H9 (cell line): Measurements from ENCODE around the gene NKX2-2. TPM values are rescaled to one million over a fixed set of nuclear protein-coding genes. Genes with fewer than 3 reads are reported as not detected.
A peak's percentile ranks its signal among the peaks of the same experiment; 100 is the strongest.

Source experiments
- DNase-seq: peaks from one replicate; pipeline ENCODE4 v3.0.0-alpha.2; 2017
- H2AFZ ChIP-seq: one replicate; pipeline ENCODE4 v1.6.1; 2013; ENCODE audit warnings: mild to moderate bottlenecking, low read length, control low read depth, moderate library complexity
- H2AK5ac ChIP-seq: 2 replicates; pipeline ENCODE4 v1.6.1; 2013; ENCODE audit warnings: low read length, control low read depth, mixed read lengths; ENCODE audit not compliant: insufficient read length
- H2BK120ac ChIP-seq: one replicate; pipeline ENCODE4 v1.6.1; 2013; ENCODE audit warnings: low read depth, mild to moderate bottlenecking, low read length, control low read depth, inconsistent platforms; ENCODE audit not compliant: poor library complexity, severe bottlenecking
- H2BK12ac ChIP-seq: 2 replicates; pipeline ENCODE4 v1.6.1; 2013; ENCODE audit warnings: low read length, control low read depth, mixed read lengths, low read depth; ENCODE audit not compliant: insufficient read length
- H2BK15ac ChIP-seq: 2 replicates; pipeline ENCODE4 v1.6.1; 2013; ENCODE audit warnings: low read depth, low read length, control low read depth
- H2BK20ac ChIP-seq: one replicate; pipeline ENCODE4 v1.6.1; 2013; ENCODE audit warnings: low read depth, mild to moderate bottlenecking, low read length, control low read depth, inconsistent platforms; ENCODE audit not compliant: poor library complexity, severe bottlenecking
- H2BK5ac ChIP-seq: 2 replicates; pipeline ENCODE4 v1.6.1; 2013; ENCODE audit warnings: low read length, control low read depth, mixed read lengths; ENCODE audit not compliant: insufficient read length
- H3K14ac ChIP-seq: 2 replicates; pipeline ENCODE4 v1.6.1; 2013; ENCODE audit warnings: low read length, control low read depth; ENCODE audit not compliant: insufficient read depth
- H3K18ac ChIP-seq: 2 replicates; pipeline ENCODE4 v1.6.1; 2013; ENCODE audit warnings: low read depth, mild to moderate bottlenecking, mixed read lengths, low read length, control low read depth; ENCODE audit not compliant: insufficient read length
- H3K23ac ChIP-seq: 2 replicates; pipeline ENCODE4 v1.6.1; 2013; ENCODE audit warnings: low read length, control low read depth, mixed read lengths, low read depth; ENCODE audit not compliant: insufficient read length
- H3K23me2 ChIP-seq: 2 replicates; pipeline ENCODE4 v1.6.1; 2013; ENCODE audit warnings: low read depth, mild to moderate bottlenecking, mixed read lengths, low read length, control low read depth; ENCODE audit not compliant: insufficient read length, poor library complexity, severe bottlenecking
- H3K27ac ChIP-seq: 2 replicates; pipeline ENCODE4 v1.5.1; 2013; ENCODE audit warnings: low read length, control low read depth, mixed read lengths, low read depth; ENCODE audit not compliant: insufficient read length
- H3K27me3 ChIP-seq: 2 replicates; pipeline ENCODE4 v1.6.1; 2013; ENCODE audit warnings: low read length, control low read depth, inconsistent platforms; ENCODE audit not compliant: insufficient read depth
- H3K4ac ChIP-seq: 2 replicates; pipeline ENCODE4 v1.6.1; 2013; ENCODE audit warnings: low read depth, mild to moderate bottlenecking, control low read depth, inconsistent platforms, low read length, moderate library complexity
- H3K4me1 ChIP-seq: 2 replicates; pipeline ENCODE4 v1.6.1; 2013; ENCODE audit warnings: low read length, control low read depth, inconsistent platforms; ENCODE audit not compliant: insufficient read depth
- H3K4me2 ChIP-seq: 2 replicates; pipeline ENCODE4 v1.6.1; 2013; ENCODE audit warnings: low read length, control low read depth, mixed read lengths; ENCODE audit not compliant: insufficient read length, insufficient read depth
- H3K56ac ChIP-seq: 2 replicates; pipeline ENCODE4 v1.6.1; 2013; ENCODE audit warnings: low read depth, mild to moderate bottlenecking, mixed read lengths, low read length, control low read depth; ENCODE audit not compliant: insufficient read length
- H3K79me1 ChIP-seq: 2 replicates; pipeline ENCODE4 v1.6.1; 2013; ENCODE audit warnings: low read depth, mild to moderate bottlenecking, moderate library complexity, low read length, control low read depth, inconsistent platforms; ENCODE audit not compliant: insufficient read depth, poor library complexity, severe bottlenecking
- H3K79me2 ChIP-seq: 2 replicates; pipeline ENCODE4 v1.6.1; 2013; ENCODE audit warnings: low read length, control low read depth, inconsistent platforms; ENCODE audit not compliant: insufficient read depth
- H3K9ac ChIP-seq: 2 replicates; pipeline ENCODE4 v1.6.1; 2013; ENCODE audit warnings: low read length, control low read depth, mixed read lengths; ENCODE audit not compliant: insufficient read length; ENCODE audit errors: extremely low read depth
- H3K9me3 ChIP-seq: one replicate; pipeline ENCODE4 v1.6.1; 2013; ENCODE audit warnings: low read depth, low read length, inconsistent platforms; ENCODE audit not compliant: control insufficient read depth
- H3T11ph ChIP-seq: one replicate; pipeline ENCODE4 v1.6.1; 2013; ENCODE audit warnings: mild to moderate bottlenecking, low read length, control low read depth, inconsistent platforms
- H4K20me1 ChIP-seq: one replicate; pipeline ENCODE4 v1.6.1; 2013; ENCODE audit not compliant: control insufficient read depth, insufficient read length, insufficient read depth
- H4K5ac ChIP-seq: 2 replicates; pipeline ENCODE4 v1.6.1; 2013; ENCODE audit warnings: low read depth, mild to moderate bottlenecking, mixed read lengths, low read length, control low read depth; ENCODE audit not compliant: insufficient read length
- H4K8ac ChIP-seq: replicated peaks from 2 replicates; pipeline ENCODE4 v1.6.1; 2013; ENCODE audit warnings: low read length, control low read depth, mixed read lengths, low read depth; ENCODE audit not compliant: insufficient read length
- H4K91ac ChIP-seq: 2 replicates; pipeline ENCODE4 v1.6.1; 2013; ENCODE audit warnings: low read depth, mild to moderate bottlenecking, moderate library complexity, mixed read lengths, low read length, control low read depth; ENCODE audit not compliant: insufficient read length
- H3K27ac Mint-ChIP-seq, 3 experiments: 2 replicates in 2 of 3; 3 replicates in 1 of 3; pipeline ENCODE4 v1.8.0; 2020 to 2021; ENCODE audit warnings: mixed read lengths in 3 of 3, mild to moderate bottlenecking in 1 of 3, moderate library complexity in 1 of 3
- H3K27me3 Mint-ChIP-seq: 2 replicates; pipeline ENCODE4 v1.8.0; 2021; ENCODE audit warnings: low read depth, mild to moderate bottlenecking, moderate library complexity, mixed read lengths
- H3K36me3 Mint-ChIP-seq, 3 experiments: 2 replicates in 2 of 3; 3 replicates in 1 of 3; pipeline ENCODE4 v1.8.0; 2020 to 2021; ENCODE audit warnings: low read depth in 3 of 3, mixed read lengths in 3 of 3; ENCODE audit not compliant: insufficient read depth in 1 of 3
- H3K4me1 Mint-ChIP-seq, 2 experiments: 2 replicates each; pipeline ENCODE4 v1.8.0; 2020; ENCODE audit warnings: mixed read lengths in 2 of 2
- H3K4me3 Mint-ChIP-seq, 2 experiments: 2 replicates in 1 of 2; 3 replicates in 1 of 2; pipeline ENCODE4 v1.8.0; 2020 to 2021; ENCODE audit warnings: mild to moderate bottlenecking in 2 of 2, mixed read lengths in 2 of 2, moderate library complexity in 1 of 2
- H3K9me3 Mint-ChIP-seq, 2 experiments: 2 replicates in 1 of 2; 3 replicates in 1 of 2; pipeline ENCODE4 v1.8.0; 2020; ENCODE audit warnings: mild to moderate bottlenecking in 2 of 2, mixed read lengths in 2 of 2, moderate library complexity in 1 of 2
- WGBS: extraction: QIAGEN DNeasy Blood & Tissue Kit; methylation state at CpG from one replicate; pipeline ENCODE4 v1.1.7; 2013; ENCODE audit warnings: missing lambda C conversion rate, low lambda C conversion rate, mixed read lengths; ENCODE audit not compliant: insufficient read length; ENCODE audit errors: extremely low coverage; 5-methylcytosine and 5-hydroxymethylcytosine counted together
- total RNA-seq: library from RNA; stranded (reverse); gene quantifications from 2 replicates; pipeline ENCODE4 v1.2.1, GENCODE V29; 2021
- TF ChIP-seq, protein P1 (sequence below): fragments of 200-600 bp; sonication (generic); conservative IDR thresholded peaks from 3 replicates; pipeline ENCODE4 v1.8.0; 2021; ENCODE audit warnings: antibody characterized with exemption, mild to moderate bottlenecking

The NKX2-2 gene
- total RNA-seq, 1 experiment from 2014 or later, result not detected

DNA sequence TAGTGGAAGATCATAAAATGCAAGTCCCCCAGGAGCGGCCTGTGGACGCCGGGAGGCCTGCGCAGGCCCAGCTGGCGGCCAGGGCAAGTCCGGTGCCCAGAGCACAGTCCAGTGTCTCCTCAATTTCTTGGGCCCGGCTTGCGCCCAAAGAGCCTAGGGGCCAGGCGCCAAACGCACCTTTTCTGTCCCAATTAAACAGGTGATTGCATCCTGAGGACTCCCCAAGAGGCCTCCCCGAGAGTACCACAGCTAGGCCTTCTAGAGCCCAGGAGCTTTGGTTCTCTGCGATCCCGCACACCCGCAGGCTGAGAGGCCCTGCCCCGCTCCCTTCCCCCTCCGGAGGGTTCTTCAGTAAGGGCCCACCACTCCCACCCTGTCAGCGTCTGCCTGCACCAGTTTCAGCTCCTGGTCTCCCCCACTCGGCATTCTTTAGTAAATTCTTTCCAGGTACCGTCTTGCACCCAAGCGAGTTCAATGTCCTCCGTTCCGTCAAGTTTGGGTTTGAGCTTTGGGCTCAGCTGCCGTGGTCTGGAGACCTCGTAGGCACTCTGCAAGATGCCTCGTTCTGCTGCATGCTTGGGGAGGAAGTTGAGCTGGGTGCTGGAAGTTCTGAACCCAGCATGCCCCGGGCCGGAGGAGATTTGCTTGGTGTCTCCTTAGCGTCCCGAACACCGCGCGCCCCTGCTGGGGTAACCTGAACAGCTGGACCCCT is 3.9 kb upstream of the NKX2-2 start:
- Histone ChIP-seq H3K4me2 (peak overlapping the region; percentile 50), H3K56ac (no peak overlapping the region), H3K27ac (no peak overlapping the region), H2BK20ac (no peak overlapping the region), H3K14ac (no peak overlapping the region), H3K4ac (no peak overlapping the region), H2BK12ac (no peak overlapping the region), H2AK5ac (no peak overlapping the region), H3K18ac (no peak overlapping the region), H3T11ph (no peak overlapping the region), H2AFZ (no peak overlapping the region), H2BK15ac (no peak overlapping the region), H3K4me1 (no peaks in the 10 kb centered on the region), H3K9ac (no peak overlapping the region), H3K23me2 (peaks cover 32% of the 10 kb centered on the region), H4K20me1 (no peaks in the 10 kb centered on the region), H2BK120ac (no peak overlapping the region), H3K23ac (no peak overlapping the region), H3K79me2 (no peaks in the 10 kb centered on the region), H3K9me3 (no peaks in the 10 kb centered on the region), H4K8ac (no peak overlapping the region), H3K79me1 (no peaks in the 10 kb centered on the region), H3K27me3 (peaks cover 81% of the 10 kb centered on the region), H4K91ac (no peak overlapping the region), H4K5ac (no peak overlapping the region), H2BK5ac (no peak overlapping the region)
- H3K27ac Mint-ChIP-seq, result no peak overlapping the region
- no peaks in the 10 kb centered on the region; a peak in 1 of 5 replicates for H3K9me3 Mint-ChIP-seq
- H3K36me3 Mint-ChIP-seq, result no peaks in the 10 kb centered on the region
- peaks cover 96% of the 10 kb centered on the region for H3K27me3 Mint-ChIP-seq
- no CpG with 5 or more reads among the region's 32 CpGs for WGBS
- peak; percentile 49 for DNase-seq
- TF ChIP-seq, protein P1, sequence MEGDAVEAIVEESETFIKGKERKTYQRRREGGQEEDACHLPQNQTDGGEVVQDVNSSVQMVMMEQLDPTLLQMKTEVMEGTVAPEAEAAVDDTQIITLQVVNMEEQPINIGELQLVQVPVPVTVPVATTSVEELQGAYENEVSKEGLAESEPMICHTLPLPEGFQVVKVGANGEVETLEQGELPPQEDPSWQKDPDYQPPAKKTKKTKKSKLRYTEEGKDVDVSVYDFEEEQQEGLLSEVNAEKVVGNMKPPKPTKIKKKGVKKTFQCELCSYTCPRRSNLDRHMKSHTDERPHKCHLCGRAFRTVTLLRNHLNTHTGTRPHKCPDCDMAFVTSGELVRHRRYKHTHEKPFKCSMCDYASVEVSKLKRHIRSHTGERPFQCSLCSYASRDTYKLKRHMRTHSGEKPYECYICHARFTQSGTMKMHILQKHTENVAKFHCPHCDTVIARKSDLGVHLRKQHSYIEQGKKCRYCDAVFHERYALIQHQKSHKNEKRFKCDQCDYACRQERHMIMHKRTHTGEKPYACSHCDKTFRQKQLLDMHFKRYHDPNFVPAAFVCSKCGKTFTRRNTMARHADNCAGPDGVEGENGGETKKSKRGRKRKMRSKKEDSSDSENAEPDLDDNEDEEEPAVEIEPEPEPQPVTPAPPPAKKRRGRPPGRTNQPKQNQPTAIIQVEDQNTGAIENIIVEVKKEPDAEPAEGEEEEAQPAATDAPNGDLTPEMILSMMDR, result no peak
- H3K4me1 Mint-ChIP-seq, result peaks cover 49 to 55% of the 10 kb centered on the region in 2 experiments
- peak overlapping the region; percentile 38 to 74 for H3K4me3 Mint-ChIP-seq
